T-helper 9 cell (primary cell): ENCODE measurements around the gene GPX7.
"Not testable (repeated sequence)": the region's sequence is repeated elsewhere in the genome, so short reads cannot be mapped to it uniquely, and the experiment has no call there.

Experiments
- DNase-seq: peaks from one replicate; pipeline ENCODE4 v3.0.0-alpha.2; 2020
- total RNA-seq, 2 donors: gene quantifications; one replicate each; lab custom pipeline; 2026; lab: John Stamatoyannopoulos, UW

The GPX7 gene
- total RNA-seq = 12.1 to 23.3 reads per million in 2 donors

DNA sequence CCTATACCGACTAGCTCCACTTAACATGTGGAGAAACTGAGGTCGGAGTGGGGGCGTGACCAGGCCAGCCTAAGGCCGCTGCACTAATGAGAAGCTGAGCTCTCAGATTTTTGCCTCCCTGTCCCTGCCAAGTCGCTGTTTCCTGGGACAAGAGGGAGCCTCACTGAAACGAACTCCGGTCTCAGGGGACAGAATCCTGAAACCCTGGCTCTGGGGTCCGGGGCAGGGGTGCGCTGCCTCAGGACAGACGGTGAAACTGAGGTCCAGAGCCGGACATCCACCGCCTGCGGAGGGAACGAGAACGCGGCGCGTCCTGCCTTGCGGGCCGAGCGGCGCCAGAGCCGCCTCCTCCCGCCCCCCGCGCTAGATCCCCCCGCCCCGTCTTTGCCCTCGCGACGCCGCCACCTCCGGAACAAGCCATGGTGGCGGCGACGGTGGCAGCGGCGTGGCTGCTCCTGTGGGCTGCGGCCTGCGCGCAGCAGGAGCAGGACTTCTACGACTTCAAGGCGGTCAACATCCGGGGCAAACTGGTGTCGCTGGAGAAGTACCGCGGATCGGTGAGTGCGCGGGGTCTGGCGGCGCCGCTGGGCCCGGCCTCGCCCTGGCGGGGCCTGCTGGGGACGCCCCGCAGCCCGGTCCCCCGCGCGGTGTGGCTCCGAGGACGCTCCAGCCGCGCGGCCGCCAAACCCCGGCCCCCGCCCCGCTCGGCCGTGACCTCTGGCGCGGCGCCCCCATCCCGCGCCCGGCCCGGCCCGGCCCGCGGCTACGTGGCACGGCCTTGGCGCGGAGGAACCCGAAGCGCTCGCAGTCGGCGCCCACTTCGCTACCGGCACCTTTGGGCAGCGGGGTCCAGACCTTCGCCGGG lies at the start of gene GPX7:
TSS of gene GPX7 (plus strand) at position 381 of the 865 bp plus-strand sequence. CDS start at position 420, 39 bp downstream.
- peak; percentile 58 for DNase-seq

DNA sequence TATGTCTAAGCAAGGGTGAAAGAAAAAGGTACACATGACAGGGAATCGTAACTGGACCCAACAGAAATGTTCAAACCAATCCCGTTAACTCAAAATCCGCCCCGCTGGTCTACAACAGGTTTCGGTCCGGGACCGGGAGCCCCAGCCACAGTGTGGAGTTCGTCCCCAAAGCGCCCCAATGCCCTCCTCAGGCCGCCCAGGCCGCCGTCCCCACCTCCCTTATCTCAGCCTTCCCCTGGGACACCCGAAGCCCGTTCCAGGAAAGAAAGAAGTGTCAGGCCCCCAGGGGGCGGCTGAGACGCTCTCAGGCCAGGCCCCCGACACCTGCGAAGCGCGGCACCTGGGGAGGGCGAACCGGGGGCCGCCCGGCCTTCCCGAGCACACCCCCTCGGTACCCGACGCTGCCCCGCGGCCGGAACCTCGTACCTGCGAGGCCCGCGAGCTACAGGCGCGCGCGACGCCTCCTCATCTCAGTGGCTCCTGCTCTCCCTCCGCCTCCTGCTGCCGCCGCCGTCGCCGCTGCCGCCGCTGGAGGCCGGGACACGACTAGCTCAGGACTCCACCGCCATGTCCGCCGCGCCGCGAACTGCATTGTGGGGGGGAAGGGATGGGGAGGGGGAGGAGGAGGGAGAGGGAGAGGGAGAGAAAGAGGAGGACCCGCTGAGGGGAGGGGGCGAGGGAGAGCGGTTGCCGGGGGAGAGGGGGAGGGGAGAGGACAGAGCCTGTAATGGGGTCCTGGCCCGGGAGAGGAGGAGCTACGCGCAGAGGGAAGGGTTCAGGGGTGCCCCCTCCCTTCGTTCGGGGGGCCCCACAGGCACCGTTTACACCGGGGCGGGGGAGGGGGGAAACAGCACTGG lies 49.4 kb upstream of the GPX7 start, which contains the start of gene TUT4:
TSS of gene TUT4 (minus strand) at position 588 of the 857 bp plus-strand sequence. CDS start 26,812 bp downstream, outside the sequence.
- DNase-seq = peak; percentile 69

DNA sequence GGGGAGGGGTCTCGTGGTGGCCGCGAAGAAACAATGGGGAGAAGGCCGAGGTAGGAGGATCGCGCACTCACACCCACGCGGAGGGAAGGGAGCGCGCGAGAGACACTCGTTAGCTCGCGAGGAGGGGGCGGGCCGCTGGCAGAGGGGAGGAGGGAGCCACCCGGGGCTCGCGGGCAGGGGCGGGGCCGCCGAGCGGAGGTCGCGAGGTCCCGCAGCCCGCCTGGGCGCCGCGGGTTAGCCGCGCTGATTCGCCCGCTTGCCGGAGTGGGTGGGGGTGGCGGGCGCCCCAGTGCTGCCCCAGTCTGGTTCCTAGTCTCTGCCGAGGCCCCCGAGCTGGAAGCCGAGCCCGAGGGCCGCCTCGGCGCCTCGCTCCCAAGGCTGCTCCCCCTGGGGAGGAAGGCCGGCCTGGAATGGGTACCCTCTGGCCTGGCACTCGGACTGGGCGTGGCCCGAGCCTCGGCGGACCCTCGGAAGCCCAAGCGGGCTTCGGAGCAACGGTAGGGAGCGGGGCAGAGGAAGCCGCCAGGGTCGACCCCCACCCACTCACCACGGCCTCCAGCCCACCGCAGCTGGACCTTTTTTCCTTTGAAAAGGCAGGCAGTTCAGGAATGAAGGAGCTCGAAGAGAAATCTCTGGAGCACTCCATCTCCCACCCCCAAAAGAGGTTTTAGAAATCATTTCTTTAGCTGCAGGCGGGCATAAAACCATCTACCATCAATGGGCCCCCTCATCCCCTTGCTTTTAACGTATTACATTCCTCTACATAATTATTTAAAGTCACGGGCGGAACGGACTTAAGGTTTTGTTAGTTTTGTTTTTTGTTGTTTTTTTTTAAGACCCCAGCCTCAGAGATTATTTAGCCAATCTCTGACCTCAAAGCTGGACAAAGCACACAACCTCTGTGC lies 48.6 kb upstream of the GPX7 start:
- peak; percentile 86 for DNase-seq

DNA sequence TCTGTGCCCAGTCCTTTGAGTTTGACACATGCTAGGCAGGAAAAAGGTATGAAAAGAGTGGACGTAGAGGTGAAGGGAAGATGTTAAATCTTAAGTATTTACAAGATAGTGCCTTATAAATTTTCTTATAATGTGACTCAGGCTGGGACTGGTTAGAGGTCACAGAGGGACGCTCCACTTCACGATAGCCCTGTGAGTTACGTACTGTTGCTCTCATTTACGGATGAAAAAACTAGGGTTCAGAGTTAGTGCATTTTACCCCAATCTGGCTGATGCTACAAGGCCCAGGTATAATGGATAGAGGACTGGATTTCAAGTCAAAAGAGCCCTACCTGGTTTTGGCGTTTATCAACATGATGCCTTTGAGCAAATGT lies 47.9 kb upstream of the GPX7 start:
- no peak for DNase-seq

DNA sequence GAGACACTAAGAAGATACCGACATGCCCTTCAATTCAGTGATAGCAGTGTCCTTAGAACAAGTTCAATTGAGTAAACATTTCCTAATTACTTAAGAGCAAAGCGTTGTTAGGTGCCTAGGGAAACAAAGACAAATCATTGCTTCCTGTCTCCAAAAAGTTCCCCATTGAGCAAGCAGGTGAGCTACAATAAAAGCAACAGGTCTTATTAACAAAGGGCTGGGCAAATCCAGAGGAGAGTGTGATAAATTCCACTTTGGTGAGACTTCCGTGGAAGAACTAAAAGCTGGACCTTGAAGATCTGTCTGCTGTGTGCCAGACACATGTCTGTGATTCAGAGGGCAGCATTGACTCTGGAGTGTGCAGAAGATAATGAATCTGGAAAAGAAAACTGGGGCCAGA lies 47.4 kb upstream of the GPX7 start:
- no peak for DNase-seq

DNA sequence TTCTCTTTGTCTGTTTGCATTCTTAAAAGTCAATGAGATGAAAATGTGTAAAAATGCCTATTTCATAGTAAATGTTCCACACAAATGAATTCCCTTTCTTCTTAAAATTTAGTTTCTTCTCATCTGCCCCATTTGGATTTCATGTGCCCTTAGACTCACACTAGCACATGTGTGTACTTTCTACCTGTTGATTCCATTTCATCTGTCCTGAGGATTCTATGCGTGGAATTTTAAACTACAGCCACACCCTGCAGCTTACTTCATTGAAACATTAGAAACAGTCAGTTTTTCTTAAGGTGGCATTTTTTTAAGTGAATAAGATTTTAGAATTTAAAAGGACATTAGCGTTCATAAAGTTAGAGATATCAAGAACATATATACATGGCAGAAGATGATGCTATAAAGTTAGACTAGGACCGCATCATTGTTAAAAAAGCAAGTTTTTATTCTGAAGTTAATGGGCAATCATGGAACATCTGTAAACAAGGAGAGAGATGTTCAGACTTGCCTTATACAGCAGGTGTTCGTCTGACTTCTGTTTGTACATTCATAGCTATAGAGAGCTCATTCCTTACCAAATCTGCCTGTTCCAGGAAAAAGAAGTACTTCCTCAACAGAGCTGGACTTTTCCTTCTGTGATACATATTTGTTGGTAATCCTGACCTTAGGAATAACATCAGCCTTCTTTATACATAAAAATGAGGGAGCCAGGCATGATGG lies 45.4 kb upstream of the GPX7 start:
- DNase-seq = no peak

DNA sequence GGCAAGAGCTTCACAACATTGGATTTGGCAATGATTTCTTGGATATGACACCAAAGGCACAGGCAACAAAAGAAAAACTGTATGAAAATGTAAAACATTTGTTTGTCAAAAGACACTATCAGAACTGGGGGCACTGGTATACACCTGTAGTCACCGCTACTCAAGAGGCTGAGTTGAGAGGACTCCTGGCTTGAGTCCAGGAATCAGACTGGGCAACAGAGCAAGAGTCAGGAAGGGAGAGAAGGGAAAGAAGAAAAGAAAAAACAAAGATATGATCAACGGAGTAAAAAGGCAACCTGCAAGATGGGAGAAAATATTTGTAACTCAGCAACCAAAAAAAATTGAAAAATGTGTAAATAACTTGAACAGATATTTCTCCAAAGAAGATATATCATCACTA lies 43.2 kb upstream of the GPX7 start:
- no peak for DNase-seq

DNA sequence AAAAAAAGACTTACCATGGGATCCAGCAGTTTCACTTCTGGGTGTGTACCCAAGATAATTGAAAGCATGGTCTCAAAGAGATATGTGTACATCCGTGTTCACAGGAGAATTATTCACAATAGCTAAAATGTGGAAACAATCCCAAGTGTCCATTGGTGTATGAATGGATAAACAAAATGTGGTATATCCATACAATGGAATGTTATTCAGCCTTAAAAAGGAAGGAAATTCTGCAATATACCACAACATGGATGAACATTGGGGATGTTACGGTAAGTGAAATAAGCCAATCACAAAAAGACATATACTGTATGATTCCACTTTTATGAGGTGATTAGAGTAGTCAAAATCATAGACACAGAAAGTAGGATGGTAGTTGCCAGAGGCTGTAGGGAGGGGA lies 42.3 kb upstream of the GPX7 start:
- DNase-seq = no peak

DNA sequence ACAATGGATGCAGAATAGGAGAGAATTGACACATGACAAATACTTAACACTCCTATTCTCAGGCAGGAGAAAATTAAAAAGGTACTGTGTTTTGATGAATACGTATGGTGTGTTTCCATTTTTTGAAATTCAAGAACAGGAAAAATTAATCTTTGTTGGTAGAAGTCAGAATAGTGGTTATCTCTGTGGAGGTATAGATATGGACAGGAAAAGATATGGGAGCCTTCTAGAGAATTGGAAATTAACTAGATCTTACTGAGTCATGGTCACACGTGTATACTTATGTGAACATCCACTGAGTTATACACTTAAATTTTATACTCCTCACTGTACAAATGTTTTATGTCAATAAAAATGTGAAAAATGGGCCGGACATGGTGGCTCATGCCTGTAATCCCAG lies 39.4 kb upstream of the GPX7 start:
- no peak for DNase-seq

DNA sequence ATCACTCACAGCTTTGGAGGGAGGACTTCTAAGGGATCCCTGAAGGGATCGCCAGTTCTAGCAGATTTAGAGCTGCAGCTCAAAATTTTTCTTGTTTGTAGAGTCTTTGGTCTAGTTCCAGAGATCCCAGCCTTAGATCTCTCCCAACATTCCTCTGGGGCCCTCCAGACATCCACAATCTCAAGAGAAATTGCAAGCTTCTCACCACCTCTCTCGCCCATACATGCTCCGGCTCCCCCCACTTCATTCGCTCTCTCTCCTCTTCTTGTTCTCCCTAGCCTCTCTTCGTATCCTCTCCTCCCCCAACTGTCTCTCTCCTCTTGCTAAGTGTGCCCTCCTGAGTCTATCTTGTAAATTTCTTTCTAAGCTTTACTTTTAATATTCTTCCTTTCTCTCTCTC lies 34.2 kb upstream of the GPX7 start:
- no peak for DNase-seq

DNA sequence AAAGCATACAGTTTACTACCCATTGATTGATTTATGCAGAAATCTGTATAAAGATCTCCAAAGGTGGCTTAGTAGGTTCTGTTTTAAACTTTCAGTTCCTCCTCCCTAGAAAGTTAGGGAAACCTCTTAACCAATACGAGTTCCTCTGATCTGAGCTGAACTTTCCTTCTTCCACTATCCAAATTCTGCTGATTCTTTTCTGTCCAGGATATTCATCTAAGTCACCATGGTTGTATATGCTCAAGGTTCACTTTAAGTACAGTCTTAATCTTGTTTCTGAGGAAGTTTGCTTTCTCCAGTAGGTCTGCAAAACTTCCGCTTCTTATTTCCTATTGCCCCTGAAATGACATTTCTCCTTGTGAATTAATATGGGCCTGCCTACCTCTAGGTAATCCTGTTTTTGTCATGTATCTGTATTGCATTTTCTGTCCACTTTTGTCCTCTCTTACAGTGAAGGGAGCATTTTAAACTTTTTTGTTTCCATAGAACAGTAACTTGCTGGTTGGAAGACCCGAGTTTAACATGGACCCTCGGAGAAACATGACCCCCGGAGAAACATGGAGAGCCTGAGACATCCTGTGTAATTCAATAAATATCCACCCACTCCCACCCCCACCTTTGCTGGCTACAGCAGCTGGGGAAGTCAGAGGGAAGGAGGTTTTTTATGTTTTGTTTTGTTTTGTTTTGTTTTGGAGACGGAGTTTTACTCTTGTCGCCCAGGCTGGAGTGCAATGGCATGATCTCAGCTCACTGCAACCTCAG lies 32.5 kb upstream of the GPX7 start:
- DNase-seq = no peak

DNA sequence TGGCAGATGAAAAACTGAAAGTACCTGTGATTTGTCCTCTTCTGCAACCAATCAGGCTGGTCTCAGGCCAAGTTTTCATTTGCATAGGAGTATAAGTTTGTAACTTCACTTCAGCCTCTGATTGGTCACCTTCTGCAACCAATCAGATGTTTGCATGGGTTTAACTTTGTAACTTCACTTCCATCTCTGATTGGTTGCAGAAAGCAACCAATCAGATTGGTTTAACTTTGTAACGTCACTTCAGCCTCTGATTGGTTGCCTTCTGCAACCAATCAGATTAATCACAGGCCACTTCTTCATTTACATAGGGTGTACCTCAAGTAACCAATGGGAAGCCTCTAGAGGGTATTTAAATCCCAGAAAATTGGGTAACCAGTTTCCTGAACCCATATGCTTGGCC lies 30.4 kb upstream of the GPX7 start:
- DNase-seq = no peak

DNA sequence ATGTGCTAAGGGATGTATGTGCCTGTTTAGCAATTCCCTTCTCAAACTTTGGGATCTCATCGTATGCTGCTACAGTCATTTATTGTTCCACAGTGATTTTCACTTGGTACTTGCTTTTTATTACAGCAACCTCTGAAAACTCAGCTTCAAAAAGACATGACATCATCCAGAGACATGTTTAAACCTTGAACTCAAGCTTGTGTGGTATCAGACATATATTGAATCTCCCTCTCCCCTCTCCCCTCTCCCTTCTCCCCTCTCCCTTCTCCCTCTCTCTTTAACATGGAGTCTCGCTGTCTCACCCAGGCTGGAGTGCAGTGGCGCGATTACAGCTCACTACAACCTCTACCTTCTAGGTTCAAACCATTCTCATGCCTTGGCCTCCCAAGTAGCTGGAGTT lies 29.8 kb upstream of the GPX7 start:
- DNase-seq = no peak

DNA sequence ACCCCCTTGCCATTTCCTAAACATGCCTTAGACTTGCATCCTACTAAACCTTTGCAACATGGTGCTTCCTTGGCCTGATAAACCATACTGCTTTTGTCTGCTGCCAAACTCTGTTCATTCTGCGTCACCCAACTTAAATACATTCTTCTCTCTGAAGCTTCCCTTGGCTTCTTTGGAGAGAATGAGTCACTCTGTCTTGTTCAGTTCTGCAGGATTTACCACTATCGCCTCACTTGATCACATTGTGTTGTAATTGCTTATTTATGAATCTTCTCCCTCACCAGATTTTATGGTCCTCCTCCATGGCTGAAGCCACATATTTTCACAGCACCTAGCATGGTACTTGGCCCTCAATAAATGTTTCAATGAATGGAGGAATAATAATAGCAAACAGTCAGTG lies 27.6 kb upstream of the GPX7 start:
- DNase-seq = no peak

DNA sequence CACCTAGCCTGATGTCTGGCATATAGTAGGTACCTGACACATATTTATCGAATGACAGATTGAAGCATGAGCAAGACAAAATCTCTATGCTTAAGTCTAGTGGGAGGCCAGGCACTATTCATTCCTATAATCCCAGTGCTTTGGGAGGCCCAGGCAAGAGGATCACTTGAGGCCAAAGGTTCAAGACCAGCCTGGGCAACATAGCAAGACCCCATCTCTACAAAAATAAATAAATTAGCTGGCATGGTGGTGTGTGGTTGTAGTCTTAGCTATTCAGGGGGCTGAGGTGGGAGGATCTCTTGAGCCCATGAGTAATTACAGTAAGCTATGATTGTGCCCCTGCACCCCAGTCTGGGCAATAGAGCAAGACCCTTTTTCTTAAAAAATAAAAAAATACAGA lies 26.1 kb upstream of the GPX7 start:
- DNase-seq = no peak

DNA sequence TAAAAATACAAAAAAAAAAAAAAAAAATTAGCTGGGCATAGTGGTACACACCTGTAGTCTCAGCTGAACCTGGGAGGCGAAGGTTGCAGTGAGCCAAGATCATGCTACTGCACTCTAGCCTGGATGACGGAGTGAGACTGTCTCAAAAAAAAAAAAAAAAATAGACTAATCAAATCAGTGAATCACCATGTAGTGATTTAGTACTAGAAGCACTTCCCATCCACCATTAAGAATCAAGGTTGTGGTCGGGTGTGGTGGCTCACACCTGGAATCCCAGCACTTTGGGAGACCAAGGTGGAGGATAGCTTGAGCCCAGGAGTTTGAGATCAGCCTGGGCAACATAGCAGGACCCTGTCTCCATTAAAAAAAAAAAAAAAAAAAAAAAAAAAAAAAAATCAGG lies 24.1 kb upstream of the GPX7 start:
- not testable (repeated sequence) for DNase-seq

DNA sequence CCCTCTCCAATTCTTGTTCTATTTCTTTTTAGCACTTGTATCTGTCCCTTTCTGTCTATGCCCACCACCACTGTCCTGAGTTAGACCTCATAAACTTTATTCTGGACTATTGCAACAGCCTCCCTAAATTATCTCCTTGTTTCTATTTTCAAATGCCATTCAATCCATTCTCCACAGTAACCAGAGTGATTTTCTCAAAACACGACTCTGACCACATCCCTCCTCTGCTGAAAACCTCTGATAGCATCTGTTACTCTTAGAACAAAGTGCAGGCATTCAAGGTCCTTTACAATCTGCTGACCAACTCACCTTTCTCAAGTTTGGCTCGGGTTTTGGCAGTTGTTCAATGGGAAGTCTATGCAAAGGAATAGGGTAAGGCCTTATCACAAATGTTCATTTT lies 22.8 kb upstream of the GPX7 start:
- DNase-seq = no peak

DNA sequence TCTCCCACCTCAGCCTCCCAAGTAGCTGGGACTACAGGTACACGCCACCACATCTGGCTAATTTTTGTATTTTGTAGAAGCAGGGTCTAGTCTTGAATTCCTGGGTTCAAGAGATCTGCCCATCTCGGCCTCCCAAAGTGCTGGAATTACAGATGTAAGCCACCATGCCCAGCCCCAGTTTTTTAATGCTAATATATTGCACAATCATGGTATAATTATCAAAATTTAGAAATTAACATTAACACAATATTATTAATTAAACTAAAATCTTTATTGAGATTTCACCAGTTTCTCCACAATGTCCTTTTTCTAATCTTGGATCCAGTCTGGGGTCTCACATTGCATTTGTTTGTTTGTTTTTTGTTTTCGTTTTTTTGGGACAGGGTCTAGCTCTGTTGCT lies 21.9 kb upstream of the GPX7 start:
- no peak for DNase-seq

DNA sequence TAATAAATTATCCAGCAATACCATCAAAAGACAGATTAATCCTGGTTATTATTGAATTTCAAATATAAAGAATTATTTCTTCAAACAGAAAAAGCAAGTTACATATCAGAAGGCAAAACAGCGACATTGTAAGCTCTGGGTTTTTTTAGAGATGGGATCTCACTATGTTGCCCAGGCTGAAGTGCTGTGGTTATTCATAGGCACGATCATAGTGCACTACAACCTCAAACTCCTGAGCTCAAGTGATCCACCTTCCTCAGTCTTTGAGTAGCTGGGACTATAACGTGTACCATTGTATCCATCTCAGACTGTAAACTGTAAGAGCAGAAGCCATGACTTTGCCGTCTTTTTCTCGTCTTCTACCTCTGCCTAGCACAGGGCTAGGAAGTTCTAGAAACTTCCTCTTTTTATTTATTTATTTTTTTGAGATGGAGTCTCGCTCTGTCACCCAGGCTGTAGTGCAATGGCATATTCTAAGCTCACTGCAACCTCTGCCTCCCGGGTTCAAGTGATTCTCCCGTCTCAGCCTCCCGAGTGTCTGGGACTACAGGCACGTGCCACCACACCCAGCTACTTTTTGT lies 20.0 kb upstream of the GPX7 start:
- DNase-seq = no peak

DNA sequence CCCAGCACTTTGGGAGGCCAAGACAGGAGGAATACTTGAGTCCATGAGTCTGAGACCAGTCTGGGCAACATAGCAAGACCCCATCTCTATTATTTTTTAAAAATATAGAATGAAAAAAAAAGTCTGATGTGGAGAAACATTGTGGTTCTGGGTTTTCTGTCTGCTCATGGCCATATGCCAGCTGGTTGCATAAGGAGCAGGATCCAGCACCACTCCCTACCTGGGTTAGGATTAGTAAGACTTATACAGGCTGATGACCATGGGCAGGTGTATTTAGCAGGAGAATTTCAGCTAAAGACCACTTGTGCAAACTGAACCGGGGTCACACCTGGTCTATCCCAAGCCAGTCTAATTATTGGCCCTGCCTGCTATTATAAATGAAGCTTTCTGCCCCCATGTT lies 16.7 kb upstream of the GPX7 start:
- DNase-seq = no peak

DNA sequence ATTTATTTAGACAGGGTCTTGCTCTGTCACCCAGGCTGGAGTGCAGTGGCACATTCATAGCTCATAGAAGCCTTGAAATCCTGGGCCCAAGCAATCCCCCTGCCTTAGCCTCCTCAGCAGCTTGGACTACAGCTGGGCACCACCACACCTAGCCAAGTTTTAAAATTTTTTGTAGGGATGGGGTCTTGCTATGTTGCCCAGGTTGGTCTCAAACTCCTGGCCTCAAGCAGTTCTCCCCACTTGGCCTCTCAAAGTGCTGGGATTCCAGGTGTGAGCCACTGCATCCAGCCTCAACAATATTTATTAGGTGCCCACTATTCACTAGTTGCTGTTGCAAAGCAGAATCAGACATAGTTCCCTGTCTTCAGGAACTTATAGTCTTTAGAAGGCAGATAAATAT lies 14.1 kb upstream of the GPX7 start:
- DNase-seq = no peak
